ENCODE data around the gene SLC22A1.
"Not testable (repeated sequence)": the region's sequence is repeated elsewhere in the genome, so short reads cannot be mapped to it uniquely, and the experiment has no call there.

Gene SLC22A1

DNA sequence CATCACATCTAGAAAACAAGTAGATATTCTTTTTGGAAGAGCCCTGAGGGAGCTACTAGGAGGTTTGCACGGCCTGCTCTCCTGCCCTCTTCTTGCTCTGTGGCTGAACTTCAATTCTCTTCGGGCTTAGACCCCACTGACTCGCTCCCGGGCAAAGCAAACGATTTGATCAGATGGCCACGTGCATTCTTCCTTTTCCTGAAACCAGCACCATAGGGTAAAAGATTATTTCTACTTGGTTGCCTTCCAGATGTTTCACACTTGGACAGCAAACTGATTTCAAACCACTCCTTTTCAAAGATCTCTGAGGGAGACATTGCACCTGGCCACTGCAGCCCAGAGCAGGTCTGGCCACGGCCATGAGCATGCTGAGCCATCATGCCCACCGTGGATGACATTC, at the start of gene SLC22A1:
Gene SLC22A1 (plus strand): TSS at position 258 of the 400 bp plus-strand sequence. CDS start 121 bp downstream, at position 379.
- no peak for DNase-seq

DNA sequence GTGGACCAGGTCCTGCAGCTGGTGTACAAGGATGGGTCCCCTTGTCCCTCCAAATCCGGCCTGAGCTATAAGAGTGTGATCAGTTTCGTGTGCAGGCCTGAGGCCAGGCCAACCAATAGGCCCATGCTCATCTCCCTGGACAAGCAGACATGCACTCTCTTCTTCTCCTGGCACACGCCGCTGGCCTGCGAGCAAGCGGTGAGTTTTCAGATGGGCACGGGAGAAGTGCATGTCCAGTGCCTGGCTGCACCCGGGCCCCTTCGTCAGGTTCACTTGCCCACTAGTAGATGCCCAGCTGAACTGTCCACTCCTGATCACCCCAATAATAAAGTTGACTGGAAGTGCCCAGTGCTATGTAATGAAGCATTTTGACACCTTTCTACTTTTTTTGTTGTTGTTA, 48.3 kb upstream of the SLC22A1 start:
- no peak for DNase-seq

DNA sequence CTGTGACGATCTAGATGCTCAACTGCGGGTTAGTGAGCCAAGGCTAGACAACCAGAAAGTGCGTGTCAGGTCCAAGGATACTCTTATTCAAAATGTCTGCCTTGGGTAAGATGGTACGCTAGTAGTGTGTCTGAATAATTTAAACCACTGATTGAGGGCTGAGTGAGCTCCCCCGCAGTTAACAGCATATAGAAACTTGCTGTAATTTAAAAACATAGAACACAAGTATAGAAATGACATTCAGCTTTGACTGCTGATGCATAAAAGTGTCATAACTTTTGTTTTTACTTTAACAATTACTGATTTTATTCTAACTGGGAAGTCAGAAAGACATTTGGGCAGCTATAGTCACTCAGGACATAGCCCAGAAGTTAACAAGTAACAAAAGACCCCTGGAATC, 45.6 kb upstream of the SLC22A1 start:
- DNase-seq: no peak

DNA sequence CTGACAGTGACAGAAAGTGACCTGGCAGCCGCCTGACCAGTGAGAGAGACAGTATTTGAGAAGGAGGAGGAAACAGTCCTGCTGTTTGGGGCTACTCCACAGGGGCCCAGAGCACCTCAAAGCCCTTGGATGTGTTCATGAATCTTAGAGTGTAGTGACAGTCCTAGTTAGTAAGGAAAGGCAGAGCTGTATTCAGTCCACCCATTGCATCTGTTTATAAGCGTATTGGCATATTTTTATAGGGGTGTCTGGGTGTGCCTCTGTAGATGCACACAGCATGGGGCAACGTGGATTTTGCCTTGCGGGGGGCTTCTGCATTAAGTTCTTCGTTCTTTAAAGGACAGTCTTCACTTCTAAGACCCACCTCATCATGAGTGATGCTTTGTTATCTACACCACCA, 44.6 kb upstream of the SLC22A1 start:
- no peak for DNase-seq

DNA sequence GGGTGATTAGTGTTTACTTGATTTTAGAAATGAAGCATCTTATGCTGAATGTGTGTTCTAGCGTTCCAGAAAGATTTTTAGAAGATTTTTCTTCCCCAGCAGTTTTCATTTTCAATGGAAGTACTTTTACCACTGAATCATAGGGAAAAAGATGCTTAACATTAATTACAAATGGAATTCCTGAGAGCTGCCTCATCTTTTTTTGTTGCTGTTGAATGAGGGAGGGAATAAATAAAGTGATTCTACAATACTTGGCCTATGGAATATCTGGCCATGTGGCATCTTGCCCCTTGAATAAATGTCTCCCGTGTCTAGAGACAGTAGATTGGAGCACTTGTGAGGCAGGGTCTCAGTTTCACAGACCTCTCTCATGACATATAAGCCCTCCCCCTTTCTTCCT, 44.1 kb upstream of the SLC22A1 start:
- DNase-seq: no peak

DNA sequence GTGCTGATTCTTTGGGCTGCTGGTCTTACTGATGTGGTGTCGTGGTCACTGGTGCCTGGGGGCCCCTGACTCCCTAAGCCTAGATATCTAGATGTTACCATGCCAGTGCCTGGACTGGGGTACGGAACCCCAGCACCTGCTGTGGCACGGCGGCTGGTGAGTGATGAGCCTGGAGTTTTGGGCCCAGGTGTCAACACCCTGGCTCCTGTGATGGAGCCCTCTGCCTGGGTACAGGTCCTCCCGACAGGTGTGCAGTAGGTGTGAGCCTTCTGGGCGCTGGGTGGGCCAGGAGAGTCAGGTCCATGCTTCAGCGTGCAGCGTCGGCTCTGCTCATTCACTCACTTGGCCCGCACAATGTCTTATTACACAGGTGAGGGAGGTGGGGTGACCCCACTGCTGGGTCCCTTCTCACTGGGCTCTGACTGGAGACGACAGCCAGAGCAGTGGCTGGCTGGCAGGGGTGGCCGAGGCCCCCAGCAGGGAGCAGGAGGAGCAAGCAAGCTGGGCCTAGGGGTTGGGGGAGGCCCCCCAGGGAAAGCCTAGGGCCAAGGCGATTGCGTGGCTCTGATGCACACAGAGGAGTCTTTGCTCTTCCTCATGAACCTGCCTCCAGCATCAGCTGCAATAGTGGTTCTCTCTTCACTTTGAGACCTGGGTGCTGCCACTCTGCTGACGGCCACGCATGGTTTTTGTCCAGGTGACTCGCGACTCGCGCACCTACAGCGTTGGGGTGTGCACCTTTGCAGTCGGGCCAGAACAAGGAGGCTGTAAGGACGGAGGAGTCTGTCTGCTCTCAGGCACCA, 42.5 kb upstream of the SLC22A1 start:
- no peak for DNase-seq

DNA sequence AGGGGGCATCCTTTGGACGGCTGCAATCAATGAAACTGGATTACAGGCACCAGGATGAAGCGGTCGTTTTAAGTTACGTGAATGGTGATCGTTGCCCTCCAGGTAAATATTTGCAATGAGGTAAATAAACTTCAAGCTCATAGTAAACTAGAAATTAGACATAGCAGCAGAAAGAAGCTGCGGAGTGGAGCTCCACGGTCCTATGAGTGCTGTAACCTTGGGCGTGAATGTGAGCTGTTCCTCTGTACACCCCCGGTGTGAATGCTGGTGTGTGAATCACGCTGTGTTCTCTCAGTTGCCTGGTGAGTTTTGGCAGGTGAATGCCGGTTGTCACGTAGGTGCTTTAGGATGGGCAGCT, 42.0 kb upstream of the SLC22A1 start:
- DNase-seq: no peak

DNA sequence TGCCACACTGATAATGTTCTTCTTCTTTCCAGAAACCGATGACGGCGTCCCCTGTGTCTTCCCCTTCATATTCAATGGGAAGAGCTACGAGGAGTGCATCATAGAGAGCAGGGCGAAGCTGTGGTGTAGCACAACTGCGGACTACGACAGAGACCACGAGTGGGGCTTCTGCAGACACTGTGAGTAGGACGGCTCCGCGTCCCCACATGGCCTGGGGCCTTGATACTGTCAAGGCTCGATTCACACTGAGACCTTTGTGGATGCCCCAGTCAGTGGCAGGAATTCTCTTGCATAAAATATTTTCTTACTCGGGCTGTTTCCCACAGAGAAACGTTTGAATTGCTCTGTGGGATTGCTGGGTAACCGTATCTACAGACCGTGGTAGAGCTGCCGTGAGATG, 41.5 kb upstream of the SLC22A1 start:
- DNase-seq: no peak

DNA sequence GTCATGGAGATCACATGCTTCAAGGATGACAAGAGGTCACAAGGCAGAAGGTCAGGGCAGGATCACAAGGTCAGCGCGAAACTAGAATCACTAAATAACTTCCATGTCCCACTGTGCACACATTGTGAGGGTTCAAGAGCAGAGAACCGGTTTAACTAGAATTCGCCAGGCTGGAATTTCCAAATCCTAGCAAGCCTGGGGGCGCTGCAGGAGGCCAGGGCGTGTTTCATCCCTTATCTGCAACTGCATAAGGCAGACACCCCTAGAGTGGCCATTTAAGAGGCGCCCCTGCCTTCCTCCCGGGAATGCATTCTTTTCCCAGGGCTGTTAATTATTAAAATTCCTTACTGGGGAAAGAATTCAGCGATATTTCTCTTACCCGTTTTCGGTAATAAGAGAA, 40.2 kb upstream of the SLC22A1 start:
- DNase-seq: no peak

DNA sequence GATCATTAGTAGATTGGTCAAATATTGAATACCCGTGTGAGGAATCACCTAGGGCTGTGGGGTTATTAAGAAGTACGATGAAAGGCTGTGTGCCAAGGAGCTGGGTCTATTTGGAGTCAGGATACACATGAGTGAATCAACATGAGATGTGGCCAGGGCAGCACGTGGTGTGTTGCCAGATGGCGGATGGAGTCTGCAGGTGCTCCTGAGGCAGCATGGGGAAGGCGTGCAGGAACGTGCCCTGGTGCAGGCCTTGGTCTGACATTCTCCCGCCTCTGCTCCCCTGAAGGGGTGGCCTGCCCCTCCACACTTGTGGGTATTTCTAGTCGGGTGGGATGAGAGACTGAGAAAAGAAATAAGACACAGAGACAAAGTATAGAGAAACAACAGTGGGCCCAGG, 39.0 kb upstream of the SLC22A1 start:
- no peak for DNase-seq

DNA sequence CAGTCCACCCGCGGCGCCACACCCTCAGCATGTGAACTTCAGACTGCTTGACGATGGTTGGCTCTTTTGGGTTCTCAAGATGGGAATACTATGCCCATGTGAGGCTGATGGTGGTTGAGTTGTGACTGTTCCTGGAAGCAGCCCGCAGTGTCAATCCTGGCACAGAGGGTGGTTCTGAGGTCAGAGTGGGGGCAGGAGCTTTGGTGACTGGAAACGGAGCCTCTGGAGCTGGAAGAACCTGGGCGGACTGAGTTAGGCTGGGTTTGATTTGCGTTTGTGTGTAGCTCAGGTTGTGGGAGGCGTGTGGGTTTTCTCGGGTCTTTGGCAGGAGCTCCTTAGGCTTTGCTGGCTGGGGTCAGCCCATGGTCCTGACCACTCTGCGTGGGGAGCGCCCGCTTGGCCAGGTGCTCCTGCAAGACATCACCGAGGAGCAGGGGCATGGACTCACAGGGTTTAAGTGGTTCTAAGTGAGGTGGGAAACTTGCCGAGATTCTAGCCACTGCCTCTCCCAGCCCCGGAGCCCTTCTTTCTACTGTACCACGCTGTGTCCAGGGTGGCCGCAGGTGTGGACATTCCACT, 37.3 kb upstream of the SLC22A1 start:
- DNase-seq: no peak

DNA sequence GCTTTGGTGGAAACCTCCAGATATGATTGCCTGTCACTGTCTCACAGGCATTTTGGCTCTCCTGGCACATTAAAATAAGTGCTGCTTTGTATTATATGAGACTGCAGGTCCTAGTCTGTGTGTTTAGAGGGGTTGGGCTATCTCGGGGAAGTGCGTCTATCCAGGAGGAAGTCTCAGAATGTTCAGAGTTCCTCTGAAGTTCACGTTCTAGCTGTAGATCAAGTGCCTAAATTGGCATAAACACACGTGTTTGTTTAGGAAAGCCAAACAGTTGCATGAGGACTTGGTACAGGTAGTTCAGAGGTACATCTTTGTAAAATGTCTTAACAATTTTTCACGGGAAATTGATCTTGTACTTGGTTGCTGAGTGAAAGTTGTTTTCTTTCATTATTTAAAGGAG, 36.4 kb upstream of the SLC22A1 start:
- no peak for DNase-seq

DNA sequence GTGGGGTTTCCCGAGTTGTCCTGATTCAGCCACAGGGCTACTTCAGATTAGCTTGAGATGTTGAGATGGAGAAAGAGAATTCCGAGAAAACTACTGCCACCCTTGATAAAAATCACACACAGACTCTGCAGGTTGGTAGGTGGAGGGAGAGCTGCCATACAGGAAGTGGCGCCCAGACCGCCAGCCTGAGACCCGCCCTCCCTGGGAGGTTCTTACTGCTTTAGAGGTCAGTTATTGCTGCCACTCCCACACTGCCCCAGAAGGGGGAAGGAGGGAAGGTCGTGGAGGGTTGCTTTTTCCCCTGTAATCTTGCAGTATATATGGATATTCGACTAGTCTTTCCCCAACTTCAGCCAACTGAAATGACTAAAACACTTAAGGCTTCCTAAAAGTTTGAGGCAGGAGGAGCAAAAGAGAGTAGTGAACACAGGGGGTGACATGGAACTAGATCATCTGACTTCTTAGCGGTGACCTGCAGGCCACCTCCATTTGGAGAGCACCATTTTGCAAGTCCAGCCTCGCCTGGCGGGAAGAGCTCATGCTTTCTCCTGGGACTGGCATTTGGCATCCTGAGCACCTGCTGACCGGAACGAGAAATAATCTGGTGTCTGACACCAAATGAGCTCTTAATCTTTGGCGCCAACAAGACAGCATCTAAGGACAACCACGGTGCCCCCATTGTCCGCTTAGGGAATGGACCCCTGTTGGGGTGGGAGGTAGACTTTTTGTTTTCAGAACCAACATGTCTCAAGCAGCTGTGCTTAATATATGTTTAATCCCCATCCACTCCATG, 35.7 kb upstream of the SLC22A1 start:
- DNase-seq: no peak

DNA sequence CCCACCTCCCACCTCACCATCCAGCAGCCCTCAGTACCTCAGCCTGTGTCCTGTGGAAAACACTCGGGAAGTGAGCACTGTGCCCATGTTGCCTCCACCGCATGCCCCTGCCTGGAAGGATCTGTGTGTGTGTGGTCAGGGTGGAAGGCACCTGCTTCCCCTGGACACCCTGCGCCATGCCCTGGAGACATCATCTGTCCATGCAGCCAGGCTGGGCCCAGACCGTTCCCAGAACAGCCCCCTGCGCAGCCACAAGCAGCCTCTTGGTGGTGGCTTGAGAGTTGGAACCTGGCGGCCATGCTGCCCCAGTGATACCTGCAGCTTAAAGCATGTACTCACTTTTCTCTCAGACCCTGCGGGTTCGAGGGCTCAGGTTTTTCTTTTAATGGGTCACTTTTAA, 34.9 kb upstream of the SLC22A1 start:
- DNase-seq: no peak

DNA sequence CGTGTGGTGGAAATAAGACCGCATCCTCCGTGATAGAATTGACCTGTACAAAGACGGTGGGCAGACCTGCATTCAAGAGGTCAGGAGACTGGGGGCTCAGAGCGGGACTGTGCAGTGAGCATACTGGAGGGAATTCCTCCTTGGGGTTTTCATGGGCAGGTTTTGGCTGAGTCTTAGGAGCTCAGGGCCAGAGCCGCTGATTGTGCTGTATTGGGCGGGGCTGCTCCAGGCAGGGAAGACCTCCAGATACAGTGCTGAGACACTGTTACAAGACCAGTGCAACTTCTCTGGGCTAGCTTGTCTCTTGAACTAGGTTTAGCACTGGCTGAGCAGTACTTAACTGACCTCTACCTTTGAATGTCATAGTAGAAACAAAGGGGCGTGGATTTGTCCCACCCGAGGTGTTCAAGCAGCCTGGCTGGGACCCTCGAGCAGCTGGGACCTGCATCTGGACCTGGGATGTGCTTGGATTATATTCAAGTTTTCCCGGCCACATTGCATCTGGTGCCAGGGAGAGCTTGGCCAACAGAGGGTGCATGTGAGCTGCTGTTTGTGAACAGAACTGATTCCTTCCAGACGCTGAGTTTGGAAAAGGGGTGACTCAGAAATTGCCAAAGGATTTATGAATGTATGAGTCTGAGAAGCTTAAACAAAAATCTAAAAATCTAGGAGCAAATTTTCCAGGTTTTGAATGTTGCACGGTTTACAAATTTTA, 33.4 kb upstream of the SLC22A1 start:
- DNase-seq: no peak

DNA sequence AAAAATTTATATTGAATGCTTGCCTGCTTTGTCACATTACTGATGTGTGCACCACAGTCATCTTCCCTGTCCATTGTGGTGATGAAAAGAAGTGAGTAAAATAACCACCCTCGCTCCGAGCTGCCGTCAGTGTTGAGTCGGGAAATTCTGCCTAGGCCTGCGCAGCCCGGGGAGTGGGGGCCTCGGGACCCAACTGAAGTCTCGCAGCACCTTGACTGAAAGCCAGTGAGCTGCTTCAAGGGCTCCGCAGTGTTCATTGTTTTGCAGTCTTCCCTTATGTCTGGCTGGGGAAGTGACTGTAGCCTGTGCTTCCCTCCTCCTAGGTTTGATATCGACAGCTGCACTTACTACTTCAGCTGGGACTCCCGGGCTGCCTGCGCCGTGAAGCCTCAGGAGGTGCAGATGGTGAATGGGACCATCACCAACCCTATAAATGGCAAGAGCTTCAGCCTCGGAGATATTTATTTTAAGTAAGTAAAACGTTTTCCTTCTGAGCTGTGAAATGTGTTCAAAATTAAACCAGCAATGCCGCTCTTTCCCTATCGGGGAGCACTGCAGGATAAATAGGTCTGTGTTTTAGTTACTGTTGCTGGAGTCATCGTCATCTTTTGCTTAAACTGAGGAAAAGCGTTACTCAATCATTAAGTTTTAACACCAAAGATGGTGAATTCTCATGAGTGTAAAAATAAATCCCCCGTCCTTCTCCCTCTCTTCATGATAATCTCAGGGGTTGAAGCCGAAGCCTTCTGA, 32.7 kb upstream of the SLC22A1 start:
- DNase-seq: no peak

DNA sequence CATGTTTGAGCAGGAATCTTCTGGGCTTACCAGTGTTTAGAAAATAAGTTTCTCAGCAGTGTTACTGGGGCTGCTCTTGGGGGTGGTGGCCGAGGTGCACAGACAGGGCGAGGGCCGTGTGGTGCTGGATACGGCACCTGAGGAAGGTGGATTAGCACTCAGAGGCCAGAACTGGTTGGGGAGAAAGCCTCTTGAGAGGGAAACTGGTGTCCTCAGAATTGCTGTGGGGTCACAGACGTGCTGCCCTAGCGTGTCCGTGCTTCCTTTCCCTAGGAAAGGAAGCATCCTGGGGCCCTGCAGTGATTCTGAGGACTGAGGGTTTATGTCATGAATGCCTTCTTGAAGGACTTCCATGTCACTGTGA, 32.1 kb upstream of the SLC22A1 start:
- no peak for DNase-seq

DNA sequence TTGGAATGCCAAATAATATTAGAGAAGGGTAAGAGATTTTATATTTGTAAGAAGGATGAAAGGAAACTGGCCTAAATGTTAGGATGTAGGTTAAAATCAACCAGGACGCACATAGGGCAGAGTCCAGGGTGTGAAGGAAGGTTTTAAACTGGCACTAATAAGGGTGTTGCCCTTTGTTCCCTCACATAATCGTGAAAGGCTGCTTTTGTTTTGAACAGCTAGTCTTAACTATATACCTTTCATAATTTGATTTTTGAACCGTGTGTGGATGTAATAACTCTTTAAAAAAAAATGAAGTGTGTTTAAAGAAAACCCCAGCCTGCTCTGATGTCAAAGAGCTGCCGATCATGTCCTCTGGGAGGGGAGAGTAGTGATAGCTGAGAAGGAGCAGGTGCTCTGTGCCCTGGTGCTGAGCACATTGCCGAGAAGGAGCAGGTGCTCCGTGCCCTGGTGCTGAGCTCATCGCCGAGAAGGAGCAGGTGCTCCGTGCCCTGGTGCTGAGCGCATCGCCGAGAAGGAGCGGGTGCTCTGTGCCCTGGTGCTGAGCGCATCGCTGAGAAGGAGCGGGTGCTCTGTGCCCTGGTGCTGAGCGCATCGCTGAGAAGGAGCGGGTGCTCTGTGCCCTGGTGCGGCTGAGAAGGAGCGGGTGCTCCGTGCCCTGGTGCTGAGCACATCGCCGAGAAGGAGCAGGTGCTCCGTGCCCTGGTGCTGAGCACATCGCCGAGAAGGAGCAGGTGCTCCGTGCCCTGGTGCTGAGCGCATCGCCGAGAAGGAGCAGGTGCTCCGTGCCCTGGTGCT, 31.0 kb upstream of the SLC22A1 start:
- not testable (repeated sequence) for DNase-seq

DNA sequence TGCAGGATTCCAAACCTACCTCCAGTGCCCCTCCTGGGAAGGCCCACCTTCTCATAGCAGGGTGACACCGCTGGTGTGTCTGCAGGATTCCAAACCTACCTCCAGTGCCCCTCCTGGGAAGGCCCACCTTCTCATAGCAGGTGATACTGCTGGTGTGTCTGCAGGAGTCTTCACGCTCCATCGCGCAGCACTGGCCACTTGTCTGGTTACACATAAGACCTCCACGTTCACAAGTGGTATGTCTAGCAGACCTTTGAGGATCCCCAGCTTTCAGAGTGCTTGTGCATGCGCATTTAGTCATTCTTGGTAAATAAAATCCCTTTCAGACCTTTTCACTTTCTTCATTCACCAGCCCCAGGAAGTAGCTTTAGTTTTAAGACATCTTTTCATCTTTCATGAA, 29.4 kb upstream of the SLC22A1 start:
- DNase-seq: not testable (repeated sequence)

DNA sequence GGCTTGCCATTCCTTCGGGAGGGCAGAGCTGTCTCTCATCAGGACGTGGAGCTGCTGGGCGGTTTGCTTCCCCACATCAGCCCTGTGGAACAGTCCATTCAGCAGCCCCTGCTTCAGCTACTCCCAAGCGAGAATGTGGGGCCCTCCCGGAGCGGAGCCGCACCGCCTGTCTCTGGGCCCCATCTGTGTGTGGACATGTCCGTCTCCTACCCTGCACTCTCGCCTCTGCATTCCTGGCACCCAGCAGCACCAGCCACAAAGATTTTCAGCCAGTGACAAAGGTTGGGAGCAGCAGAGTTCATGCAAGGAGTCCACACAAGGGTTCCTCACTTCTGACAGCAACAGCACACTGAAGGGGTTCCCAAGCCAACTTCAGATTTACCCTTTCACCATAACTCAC, 29.0 kb upstream of the SLC22A1 start:
- DNase-seq: no peak

DNA sequence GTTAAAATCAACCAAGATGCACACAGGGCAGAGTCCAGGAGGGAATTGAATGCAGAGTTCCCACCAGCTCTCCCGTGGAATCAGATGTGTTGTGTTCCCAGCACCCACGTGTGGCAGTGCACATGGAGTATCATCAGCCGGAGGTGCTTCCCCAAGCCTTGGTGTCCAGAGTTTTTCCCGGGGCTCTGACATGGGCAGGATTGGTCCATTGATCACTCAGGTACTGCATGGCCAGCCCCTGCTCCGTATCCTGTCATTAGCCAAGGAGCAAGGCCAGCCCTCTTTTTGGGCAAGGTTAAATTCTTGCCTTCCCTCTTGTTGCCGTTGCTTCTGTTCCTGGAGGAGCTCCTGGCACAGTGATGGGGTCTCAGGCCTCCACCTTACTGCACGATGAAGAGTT, 28.6 kb upstream of the SLC22A1 start:
- no peak for DNase-seq

DNA sequence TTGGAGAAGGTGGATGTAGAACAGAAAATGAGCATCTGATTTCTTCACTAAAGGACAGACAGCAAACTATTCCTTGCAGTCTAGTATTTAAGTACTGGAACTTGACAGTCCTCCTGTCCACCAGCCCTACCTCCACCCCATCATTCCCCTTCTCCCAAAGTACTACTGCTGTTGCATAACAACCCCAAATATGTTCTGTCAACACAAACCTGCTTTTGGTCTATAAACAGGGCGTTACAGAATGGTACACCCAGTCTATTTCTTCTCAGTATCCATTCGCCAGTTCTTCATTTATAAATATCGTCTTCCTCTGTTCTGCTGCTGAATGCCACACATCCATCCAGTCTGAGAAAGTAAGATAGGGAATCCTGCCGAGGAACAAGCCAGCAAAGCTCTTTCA, 27.7 kb upstream of the SLC22A1 start:
- DNase-seq: no peak
